ENCODE results near the gene BRD2.

BRD2 gene

DNA sequence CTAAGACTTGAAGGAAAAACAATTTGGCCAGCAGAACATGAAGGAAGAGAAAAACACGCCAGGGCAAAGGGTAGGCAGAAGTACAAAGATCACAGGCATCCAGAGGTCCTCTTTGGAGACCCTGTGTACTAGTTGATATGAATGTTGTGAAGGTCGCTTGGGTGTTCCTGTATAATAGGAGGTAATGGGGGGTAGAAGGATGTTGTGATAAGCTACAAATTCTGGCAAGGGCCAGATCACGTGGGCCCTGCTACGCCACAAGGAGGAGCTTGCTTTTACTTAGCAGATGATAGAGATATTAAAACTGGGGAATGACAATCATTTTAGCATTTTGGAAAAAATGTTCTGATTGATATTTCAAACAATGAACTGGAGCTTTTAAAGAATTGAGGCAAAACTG lies 14.6 kb upstream of the BRD2 start:
- Histone ChIP-seq H3K36me3 (ENCODE audit: insufficient read depth, low read length) (peaks cover 4% of the 10 kb centered on the region; the same call in 1 of the 2 replicates), H3K9me3 (ENCODE audit: low read depth, low read length) (no peaks in the 10 kb centered on the region), H3K4me3 (no peak overlapping the region), H3K9ac (ENCODE audit: insufficient read length) (no peak overlapping the region), H3K27ac (no peak overlapping the region)
- TF ChIP-seq EZH2 (IDR thresholded peaks at IDR 0.05) (no peak), POLR2AphosphoS5 (IDR thresholded peaks at IDR 0.05; ENCODE audit: borderline replicate concordance, low read depth, low read length) (no peak), FOXP2 (optimal IDR thresholded peaks at IDR 0.05; ENCODE audit: control extremely low read depth, extremely low read length, insufficient read depth) (no peak)
- no peak for DNase-seq (ENCODE audit: low read depth, low spot score)

DNA sequence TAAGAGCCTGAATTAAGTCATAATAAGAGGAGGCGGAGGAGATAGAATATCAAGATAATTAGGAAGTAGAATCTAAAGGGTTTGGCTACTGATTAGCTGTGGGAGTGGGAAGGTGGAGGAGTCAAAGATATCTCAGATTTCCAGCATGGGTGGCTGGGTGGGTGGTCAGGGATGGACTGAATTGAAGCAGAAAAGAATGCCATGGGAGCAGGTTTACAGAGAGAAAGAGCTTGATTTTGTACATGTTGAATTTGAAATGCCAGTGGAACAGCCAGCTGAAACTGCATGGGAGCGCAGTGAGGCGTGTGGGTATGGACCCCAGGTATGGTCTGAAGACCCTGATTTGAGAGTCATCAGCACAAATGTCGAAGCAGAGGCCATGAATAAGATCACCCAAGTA lies 14.1 kb upstream of the BRD2 start:
- no peak for DNase-seq (ENCODE audit: low read depth, low spot score)
- Histone ChIP-seq H3K9ac (ENCODE audit: insufficient read length) (no peak overlapping the region), H3K27ac (no peak overlapping the region), H3K9me3 (ENCODE audit: low read depth, low read length) (no peaks in the 10 kb centered on the region), H3K36me3 (ENCODE audit: insufficient read depth, low read length) (peaks cover 4% of the 10 kb centered on the region; the same call in 1 of the 2 replicates), H3K4me3 (no peak overlapping the region)
- TF ChIP-seq FOXP2 (optimal IDR thresholded peaks at IDR 0.05; ENCODE audit: control extremely low read depth, extremely low read length, insufficient read depth) (no peak), POLR2AphosphoS5 (IDR thresholded peaks at IDR 0.05; ENCODE audit: borderline replicate concordance, low read depth, low read length) (no peak), EZH2 (IDR thresholded peaks at IDR 0.05) (no peak)

DNA sequence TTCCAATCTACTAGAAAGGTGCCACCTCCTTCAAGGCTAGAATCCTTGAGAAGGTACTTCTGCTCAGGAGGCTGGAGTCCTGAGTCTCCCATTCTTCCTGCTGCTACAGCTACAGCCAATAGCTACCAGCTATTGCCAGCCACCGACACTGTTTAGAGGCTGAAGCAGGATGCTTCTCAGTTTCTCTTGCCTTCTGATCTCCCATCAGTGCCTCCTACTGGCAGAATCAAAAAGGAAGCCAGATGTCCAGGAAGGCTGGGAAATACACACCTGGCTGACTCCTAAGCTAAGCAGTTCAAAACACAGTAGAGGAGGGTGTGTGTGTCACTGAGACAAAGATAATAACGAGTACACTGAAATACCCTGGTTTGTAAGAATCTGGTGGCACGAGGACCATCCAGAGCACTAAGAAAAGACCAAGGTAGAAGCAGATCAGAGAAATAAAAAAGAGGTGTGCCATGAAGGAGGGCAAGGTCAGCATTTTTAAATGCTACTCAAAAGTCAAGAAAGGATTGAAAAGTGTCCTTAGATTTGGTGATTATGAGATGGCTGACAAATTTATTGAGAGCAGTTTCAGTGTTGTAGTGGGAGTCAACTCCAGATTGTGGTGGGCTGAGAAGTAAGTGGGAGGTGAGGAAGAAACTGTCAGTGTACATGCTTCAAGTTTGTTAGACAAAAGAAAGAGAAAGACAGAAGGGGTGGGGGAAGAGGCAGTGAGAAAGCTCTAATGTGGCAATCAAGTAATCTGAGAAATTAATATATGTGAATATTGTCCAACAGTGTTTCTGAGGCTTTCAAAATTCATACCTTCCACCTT lies 13.2 kb upstream of the BRD2 start:
- Histone ChIP-seq H3K9me3 (ENCODE audit: low read depth, low read length) (no peaks in the 10 kb centered on the region), H3K4me3 (no peak overlapping the region), H3K36me3 (ENCODE audit: insufficient read depth, low read length) (peaks cover 4% of the 10 kb centered on the region; the same call in 1 of the 2 replicates), H3K27ac (no peak overlapping the region), H3K9ac (ENCODE audit: insufficient read length) (no peak overlapping the region)
- TF ChIP-seq FOXP2 (optimal IDR thresholded peaks at IDR 0.05; ENCODE audit: control extremely low read depth, extremely low read length, insufficient read depth): no peak
- TF ChIP-seq POLR2AphosphoS5 (IDR thresholded peaks at IDR 0.05; ENCODE audit: borderline replicate concordance, low read depth, low read length): no peak
- TF ChIP-seq EZH2 (IDR thresholded peaks at IDR 0.05): no peak
- no peak for DNase-seq (ENCODE audit: low read depth, low spot score)

DNA sequence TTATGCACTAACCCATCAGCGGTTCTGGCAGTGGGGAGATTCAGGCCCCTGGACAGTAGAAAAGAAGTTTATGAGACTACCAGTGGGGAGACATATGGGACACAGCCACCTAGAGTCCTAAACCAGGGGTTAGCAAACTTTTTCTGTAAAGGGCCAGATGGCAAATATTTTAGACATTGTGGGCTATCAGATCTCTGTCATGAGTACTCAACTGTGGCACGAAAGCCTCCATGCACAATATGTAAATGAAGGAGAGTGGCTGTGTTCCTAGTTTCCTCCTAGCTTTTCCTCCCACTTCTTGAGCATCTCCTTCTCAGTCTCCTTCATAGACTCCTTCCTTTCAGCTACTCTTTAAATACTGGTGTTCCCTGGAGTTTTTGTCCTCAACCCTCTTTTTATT lies 12.2 kb upstream of the BRD2 start:
- Histone ChIP-seq H3K9ac (ENCODE audit: insufficient read length) (no peak overlapping the region), H3K36me3 (ENCODE audit: insufficient read depth, low read length) (peaks cover 4% of the 10 kb centered on the region; the same call in 1 of the 2 replicates), H3K27ac (no peak overlapping the region), H3K9me3 (ENCODE audit: low read depth, low read length) (no peaks in the 10 kb centered on the region), H3K4me3 (no peak overlapping the region)
- no peak for DNase-seq (ENCODE audit: low read depth, low spot score)
- TF ChIP-seq FOXP2 (optimal IDR thresholded peaks at IDR 0.05; ENCODE audit: control extremely low read depth, extremely low read length, insufficient read depth): no peak
- TF ChIP-seq EZH2 (IDR thresholded peaks at IDR 0.05): no peak
- no peak for TF ChIP-seq POLR2AphosphoS5 (IDR thresholded peaks at IDR 0.05; ENCODE audit: borderline replicate concordance, low read depth, low read length)

DNA sequence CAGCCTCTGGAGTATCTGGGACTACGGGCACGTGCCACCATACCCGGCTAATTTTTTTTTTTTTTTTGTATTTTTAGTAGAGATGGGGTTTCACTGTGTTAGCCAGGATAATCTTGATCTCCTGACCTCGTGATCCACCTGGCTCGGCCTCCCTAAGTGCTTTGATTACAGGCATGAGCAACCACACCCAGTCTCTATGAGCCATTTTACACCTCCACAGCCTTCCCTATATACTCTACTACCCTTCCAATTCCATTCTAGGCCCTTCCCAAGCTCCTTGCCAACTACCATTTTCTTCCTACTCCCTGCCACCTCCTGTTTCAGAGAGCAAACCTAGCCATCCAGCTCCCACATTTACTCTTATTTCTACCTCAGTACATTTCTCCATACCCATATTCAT lies 7.8 kb upstream of the BRD2 start:
- TF ChIP-seq EZH2 (IDR thresholded peaks at IDR 0.05): no peak
- no peak for TF ChIP-seq POLR2AphosphoS5 (IDR thresholded peaks at IDR 0.05; ENCODE audit: borderline replicate concordance, low read depth, low read length)
- no peak for TF ChIP-seq FOXP2 (optimal IDR thresholded peaks at IDR 0.05; ENCODE audit: control extremely low read depth, extremely low read length, insufficient read depth)
- Histone ChIP-seq H3K4me3 (no peak overlapping the region), H3K36me3 (ENCODE audit: insufficient read depth, low read length) (no peaks in the 10 kb centered on the region), H3K9ac (ENCODE audit: insufficient read length) (no peak overlapping the region), H3K27ac (no peak overlapping the region), H3K9me3 (ENCODE audit: low read depth, low read length) (no peaks in the 10 kb centered on the region)
- DNase-seq (ENCODE audit: low read depth, low spot score): no peak

DNA sequence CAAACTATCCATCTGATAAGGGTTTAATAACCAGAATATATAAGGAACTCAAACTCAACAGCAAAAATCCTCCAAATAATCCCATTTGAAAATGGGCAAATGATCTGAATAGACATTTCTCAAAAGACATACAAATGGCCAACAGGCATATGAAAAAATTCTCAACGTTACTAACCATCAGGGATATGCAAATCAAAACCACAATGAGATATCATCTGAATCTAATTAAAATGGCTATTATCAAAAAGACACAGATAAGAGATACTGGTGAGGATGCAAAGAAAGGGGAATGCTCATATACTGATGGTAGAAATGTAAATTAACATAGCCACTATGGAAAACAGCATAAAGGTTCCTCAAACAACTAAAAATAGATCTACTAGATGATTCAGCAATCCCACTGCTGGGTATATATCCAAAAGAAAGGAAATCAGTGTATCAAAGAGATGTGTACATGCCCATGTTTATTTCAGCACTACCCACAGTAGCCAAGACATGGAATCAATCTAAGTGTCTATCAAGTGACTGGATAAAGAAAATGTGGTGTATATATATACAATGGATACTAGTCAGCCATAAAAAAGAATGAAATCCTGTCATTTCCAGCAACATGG lies 6.1 kb upstream of the BRD2 start:
- H3K9ac ChIP-seq (ENCODE audit: insufficient read length): no peak overlapping the region
- TF ChIP-seq EZH2 (IDR thresholded peaks at IDR 0.05): no peak
- no peak for TF ChIP-seq POLR2AphosphoS5 (IDR thresholded peaks at IDR 0.05; ENCODE audit: borderline replicate concordance, low read depth, low read length)
- TF ChIP-seq FOXP2 (optimal IDR thresholded peaks at IDR 0.05; ENCODE audit: control extremely low read depth, extremely low read length, insufficient read depth): no peak
- peak overlapping the region; percentile 68 for H3K27ac ChIP-seq
- no peak for DNase-seq (ENCODE audit: low read depth, low spot score)
- no peaks in the 10 kb centered on the region for H3K9me3 ChIP-seq (ENCODE audit: low read depth, low read length)
- peak overlapping the region; percentile 8 for H3K4me3 ChIP-seq
- H3K36me3 ChIP-seq (ENCODE audit: insufficient read depth, low read length): no peaks in the 10 kb centered on the region

DNA sequence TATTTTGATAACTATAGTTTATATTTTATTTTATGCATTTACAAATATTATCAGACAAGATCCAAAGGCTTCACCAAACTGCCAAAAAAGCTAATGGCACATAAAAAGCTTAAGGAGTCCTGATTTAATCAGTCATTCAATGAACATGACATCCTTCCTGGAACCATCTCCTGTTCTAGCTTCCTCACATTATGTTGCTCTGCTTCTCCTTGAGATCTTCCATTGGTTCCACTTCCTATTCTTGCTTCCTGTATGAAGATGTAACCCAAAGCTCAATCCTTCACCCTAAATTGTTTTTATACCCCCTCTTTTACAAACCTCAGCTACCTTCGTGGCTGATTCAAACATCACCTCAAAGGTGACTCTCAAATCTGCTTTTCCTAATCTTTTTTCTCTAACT lies 4.5 kb upstream of the BRD2 start:
- no peak for DNase-seq (ENCODE audit: low read depth, low spot score)
- TF ChIP-seq FOXP2 (optimal IDR thresholded peaks at IDR 0.05; ENCODE audit: control extremely low read depth, extremely low read length, insufficient read depth) (no peak), EZH2 (IDR thresholded peaks at IDR 0.05) (no peak), POLR2AphosphoS5 (IDR thresholded peaks at IDR 0.05; ENCODE audit: borderline replicate concordance, low read depth, low read length) (no peak)
- H3K9me3 ChIP-seq (ENCODE audit: low read depth, low read length): no peaks in the 10 kb centered on the region
- H3K4me3 ChIP-seq: no peak overlapping the region
- no peak overlapping the region for H3K27ac ChIP-seq
- H3K36me3 ChIP-seq (ENCODE audit: insufficient read depth, low read length): no peaks in the 10 kb centered on the region
- H3K9ac ChIP-seq (ENCODE audit: insufficient read length): no peak overlapping the region

DNA sequence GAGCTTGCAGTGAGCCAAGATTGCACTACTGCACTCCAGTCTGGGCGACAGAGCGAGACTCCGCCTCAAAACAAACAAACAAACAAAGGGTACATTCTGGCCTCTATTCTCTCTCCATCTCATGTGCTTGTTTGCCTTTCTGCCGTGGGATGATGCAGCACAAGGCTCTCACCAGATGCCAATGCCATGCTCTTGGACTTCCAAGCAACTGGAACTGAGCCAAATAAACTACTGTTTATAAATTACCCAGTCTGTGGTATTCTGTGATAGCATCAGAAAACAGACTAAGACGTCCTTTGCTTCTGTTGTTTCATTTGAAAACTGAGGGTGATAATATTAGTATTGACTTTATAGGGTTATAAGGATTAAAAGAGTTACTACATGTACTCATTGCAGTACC lies 3.6 kb upstream of the BRD2 start:
- no peak for DNase-seq (ENCODE audit: low read depth, low spot score)
- Histone ChIP-seq H3K9ac (ENCODE audit: insufficient read length) (no peak overlapping the region), H3K36me3 (ENCODE audit: insufficient read depth, low read length) (no peaks in the 10 kb centered on the region), H3K9me3 (ENCODE audit: low read depth, low read length) (no peaks in the 10 kb centered on the region), H3K4me3 (no peak overlapping the region), H3K27ac (no peak overlapping the region)
- TF ChIP-seq POLR2AphosphoS5 (IDR thresholded peaks at IDR 0.05; ENCODE audit: borderline replicate concordance, low read depth, low read length) (no peak), FOXP2 (optimal IDR thresholded peaks at IDR 0.05; ENCODE audit: control extremely low read depth, extremely low read length, insufficient read depth) (no peak), EZH2 (IDR thresholded peaks at IDR 0.05) (no peak)

Data from SK-N-MC (cell line).